Upper lobe of left lung (tissue), 4 donors: Measurements from ENCODE around the gene CCR9.

ENCODE experiments used
- CTCF ChIP-seq, 6 experiments: fragments of 450-650 bp in 4 of 6; fragments of 200-600 bp in 2 of 6; sonication (generic) in 2 of 6; IDR thresholded peaks; one replicate each; pipeline ENCODE4 v1.5.1; 2016 to 2019; ENCODE audit warnings: antibody characterized with exemption in 6 of 6
- EP300 ChIP-seq, 4 donors: sonication (generic); formaldehyde crosslinking; IDR thresholded peaks; one replicate each; pipeline ENCODE4 v1.5.1; 2017; ENCODE audit warnings: antibody characterized with exemption in 4 of 4, control low read depth in 2 of 4
- POLR2A ChIP-seq, 4 donors: fragments of 450-650 bp; IDR thresholded peaks; one replicate each; pipeline ENCODE4 v1.5.1; 2016 to 2017; ENCODE audit warnings: antibody characterized with exemption in 4 of 4, mild to moderate bottlenecking in 2 of 4
- POLR2AphosphoS5 ChIP-seq, 2 donors: sonication (generic); formaldehyde crosslinking; IDR thresholded peaks; one replicate each; pipeline ENCODE4 v1.5.1; 2017; ENCODE audit warnings: antibody characterized with exemption in 2 of 2

DNA sequence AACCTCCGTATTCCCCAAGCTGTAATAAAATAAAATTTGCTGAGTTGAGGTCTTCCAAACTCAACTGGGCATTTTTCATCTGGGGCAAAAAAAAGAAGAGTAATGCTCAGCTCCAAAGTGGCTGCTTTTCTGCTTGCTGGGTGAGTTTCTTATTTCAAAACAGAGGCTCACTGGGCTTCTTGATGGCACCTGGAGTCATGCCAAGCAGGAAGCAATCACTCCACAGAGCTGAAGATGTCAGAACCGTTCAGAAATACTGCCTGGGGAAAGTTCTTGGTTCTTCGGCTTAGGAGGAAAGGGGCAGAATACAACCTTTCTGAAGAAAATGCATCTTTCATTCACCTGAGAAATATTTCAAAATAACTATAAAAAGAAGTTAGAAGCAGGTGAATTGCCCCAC is 4.1 kb downstream of the CCR9 start:
- no peak for TF ChIP-seq CTCF (IDR thresholded peaks at IDR 0.05)
- no peak for TF ChIP-seq POLR2A (IDR thresholded peaks at IDR 0.05)
- no peak for TF ChIP-seq EP300 (IDR thresholded peaks at IDR 0.05)
- TF ChIP-seq POLR2AphosphoS5 (IDR thresholded peaks at IDR 0.05), result no peak
